IMR-90 (cell line): ENCODE measurements around the gene NAB2. TPM values are rescaled to one million over a fixed set of nuclear protein-coding genes. Genes with fewer than 3 reads are reported as not detected.

ENCODE experiments used
- ATAC-seq: fragments of 200-7000 bp; cut with Tn5 transposase; 2 replicates; pipeline ENCODE4 v1.9.1; 2020; ENCODE audit warnings: low read depth, mild to moderate bottlenecking, moderate library complexity
- BruUV-seq: library from RNA; stranded (reverse); fragments of 400-500 nt; replicated peaks from 2 replicates; lab custom pipeline; 2021; lab: Mats Ljungman, UMichigan
- CTCF ChIA-PET: fragments of 300-600 bp; formaldehyde crosslinking; extraction: SDS; loops from one replicate; lab custom pipeline; 2021; ENCODE audit warnings: antibody characterized with exemption; lab: Yijun Ruan, JAX
- POLR2A ChIA-PET: fragments of 300-600 bp; sonication (Branson Sonifier 250); formaldehyde crosslinking; loops from one replicate; lab custom pipeline; 2022; ENCODE audit warnings: antibody characterized with exemption; ENCODE audit not compliant: unreplicated experiment; lab: Charles Lee
- DNase-seq: peaks from one replicate; pipeline ENCODE4 v3.0.0; 2013
- H2AFZ ChIP-seq: replicated peaks from 2 replicates; pipeline ENCODE3; 2013; ENCODE audit warnings: low read length, mild to moderate bottlenecking; ENCODE audit not compliant: poor library complexity
- H2AK5ac ChIP-seq: 2 replicates; pipeline ENCODE4 v1.6.1; 2013; ENCODE audit warnings: low read depth, low read length, inconsistent platforms
- H2AK9ac ChIP-seq: replicated peaks from 2 replicates; pipeline ENCODE3; 2013; ENCODE audit warnings: mild to moderate bottlenecking, low read depth, low read length, moderate library complexity; ENCODE audit not compliant: poor library complexity
- H2BK120ac ChIP-seq: 2 replicates; pipeline ENCODE4 v1.6.1; 2013; ENCODE audit warnings: low read depth, low read length, inconsistent platforms
- H2BK15ac ChIP-seq: 3 replicates; pipeline ENCODE4 v1.6.1; 2013; ENCODE audit warnings: low read depth, low read length, inconsistent platforms
- H2BK20ac ChIP-seq: 2 replicates; pipeline ENCODE4 v1.6.1; 2013; ENCODE audit warnings: low read depth, mild to moderate bottlenecking, inconsistent platforms, low read length, moderate library complexity
- H2BK5ac ChIP-seq: 2 replicates; pipeline ENCODE4 v1.6.1; 2013; ENCODE audit warnings: mild to moderate bottlenecking, low read depth, low read length, inconsistent platforms; ENCODE audit not compliant: poor library complexity, severe bottlenecking
- H3K14ac ChIP-seq: replicated peaks from 2 replicates; pipeline ENCODE4 v1.6.1; 2013; ENCODE audit warnings: low read depth, low read length, inconsistent platforms
- H3K18ac ChIP-seq: 2 replicates; pipeline ENCODE4 v1.6.1; 2013; ENCODE audit warnings: low read depth, low read length, control low read depth
- H3K23ac ChIP-seq: 2 replicates; pipeline ENCODE4 v1.6.1; 2013; ENCODE audit warnings: low read depth, low read length, inconsistent platforms
- H3K27ac ChIP-seq: 2 replicates; pipeline ENCODE4 v1.5.1; 2013; ENCODE audit warnings: mild to moderate bottlenecking, control low read depth, low read length; ENCODE audit not compliant: insufficient read depth
- H3K27me3 ChIP-seq: 2 replicates; pipeline ENCODE4 v1.6.1; 2013; ENCODE audit warnings: low read length; ENCODE audit not compliant: control insufficient read depth, insufficient read depth
- H3K36me3 ChIP-seq: 2 replicates; pipeline ENCODE4 v1.6.1; 2013; ENCODE audit warnings: low read length, mixed read lengths; ENCODE audit not compliant: control insufficient read depth, insufficient read depth
- H3K4ac ChIP-seq: 2 replicates; pipeline ENCODE4 v1.6.1; 2013; ENCODE audit warnings: low read depth, low read length, inconsistent platforms
- H3K4me1 ChIP-seq: 2 replicates; pipeline ENCODE4 v1.6.1; 2013; ENCODE audit warnings: low read length, mixed read lengths; ENCODE audit not compliant: control insufficient read depth, insufficient read depth
- H3K4me2 ChIP-seq: 2 replicates; pipeline ENCODE4 v1.6.1; 2013; ENCODE audit warnings: low read depth, mild to moderate bottlenecking, control low read depth, low read length, moderate library complexity
- H3K4me3 ChIP-seq: 2 replicates; pipeline ENCODE4 v1.5.1; 2013; ENCODE audit warnings: low read depth, mild to moderate bottlenecking, control low read depth, low read length, moderate library complexity; ENCODE audit not compliant: insufficient read depth
- H3K56ac ChIP-seq: 2 replicates; pipeline ENCODE4 v1.6.1; 2013; ENCODE audit warnings: low read length, inconsistent platforms; ENCODE audit not compliant: insufficient read depth; ENCODE audit errors: extremely low read depth
- H3K79me1 ChIP-seq, 2 experiments: 2 replicates each; pipeline ENCODE4 v1.6.1; 2013; ENCODE audit warnings: low read length in 2 of 2, inconsistent platforms in 1 of 2, low read depth in 1 of 2
- H3K9ac ChIP-seq: 2 replicates; pipeline ENCODE4 v1.6.1; 2013; ENCODE audit warnings: low read depth, low read length, control low read depth
- H3K9me1 ChIP-seq: 2 replicates; pipeline ENCODE4 v1.6.1; 2013; ENCODE audit warnings: low read length, inconsistent platforms; ENCODE audit not compliant: insufficient read depth
- H3K9me3 ChIP-seq: 2 replicates; pipeline ENCODE4 v1.6.1; 2013; ENCODE audit warnings: low read length; ENCODE audit not compliant: control insufficient read depth, insufficient read depth
- H4K20me1 ChIP-seq: 2 replicates; pipeline ENCODE4 v1.6.1; 2013; ENCODE audit warnings: low read length, inconsistent platforms; ENCODE audit not compliant: insufficient read depth
- H4K5ac ChIP-seq: 2 replicates; pipeline ENCODE4 v1.6.1; 2013; ENCODE audit warnings: mild to moderate bottlenecking, low read depth, low read length, control low read depth
- H4K8ac ChIP-seq, 2 experiments: 2 replicates each; pipeline ENCODE4 v1.6.1; 2013; ENCODE audit warnings: low read depth in 2 of 2, low read length in 2 of 2, control low read depth in 1 of 2, inconsistent platforms in 1 of 2
- H4K91ac ChIP-seq: 2 replicates; pipeline ENCODE4 v1.6.1; 2013; ENCODE audit warnings: low read depth, low read length, inconsistent platforms; ENCODE audit not compliant: insufficient read depth
- BHLHE40 ChIP-seq: fragments of 150-350 bp; IDR thresholded peaks from 2 replicates; pipeline ENCODE4 v1.6.1; 2016; ENCODE audit warnings: mild to moderate bottlenecking, low read depth, low read length
- CEBPB ChIP-seq: IDR thresholded peaks from 2 replicates; pipeline ENCODE4 v1.6.1; 2012; ENCODE audit warnings: low read depth, low read length, improper control_type of control experiment
- SMC3 ChIP-seq: fragments of 150-350 bp; IDR thresholded peaks from 2 replicates; pipeline ENCODE4 v1.6.1; 2016; ENCODE audit warnings: low read depth, mild to moderate bottlenecking, antibody characterized with exemption, low read length, moderate library complexity
- WGBS, 2 experiments: methylation state at CpG; one replicate each; pipeline versions ENCODE4 v1.1.5 to v1.1.7; 2013; ENCODE audit warnings: missing lambda C conversion rate in 2 of 2; ENCODE audit not compliant: insufficient read length in 1 of 2; ENCODE audit errors: extremely low coverage in 2 of 2; 5-methylcytosine and 5-hydroxymethylcytosine counted together
- dilution Hi-C: fragments of 300-500 bp; cut with HindIII; formaldehyde crosslinking; loops from one replicate; pipeline ENCODE4 v1.14.3; 2018; ENCODE audit warnings: low sequenced_read_pairs; ENCODE audit not compliant: unreplicated experiment
- in situ Hi-C: fragments of 300-500 bp; cut with MboI; formaldehyde crosslinking; loops from 3 replicates; pipeline ENCODE4 v1.14.3; 2019; ENCODE audit warnings: low sequenced_read_pairs, inconsistent platforms, mixed read lengths
- intact Hi-C: fragments of 100-400 bp; cut with micrococcal nuclease; formaldehyde crosslinking; loops from 2 replicates; pipeline ENCODE4 v1.10.0; 2022
- polyA plus RNA-seq, 3 experiments: library from polyadenylated mRNA; depleted of rRNA; stranded (reverse); fragments of >200 nt; gene quantifications; 2 replicates each; pipeline ENCODE4 v1.2.3, GENCODE V29; 2012; ENCODE audit warnings: low replicate concordance in 1 of 3
- total RNA-seq: library from RNA; depleted of rRNA; stranded (reverse); fragments of >200 nt; gene quantifications from 2 replicates; pipeline ENCODE4 v1.2.3, GENCODE V29; 2012
- TF ChIP-seq, protein P1 (sequence below): fragments of 150-350 bp; IDR thresholded peaks from 2 replicates; pipeline ENCODE4 v1.6.1; 2017; ENCODE audit warnings: mild to moderate bottlenecking, antibody characterized with exemption, low read length, low read depth

Gene NAB2
- total and polyA plus RNA-seq, 2 of the 4 experiments (the other 2 are of a cell fraction) = 65.1 to 68.8 TPM

DNA sequence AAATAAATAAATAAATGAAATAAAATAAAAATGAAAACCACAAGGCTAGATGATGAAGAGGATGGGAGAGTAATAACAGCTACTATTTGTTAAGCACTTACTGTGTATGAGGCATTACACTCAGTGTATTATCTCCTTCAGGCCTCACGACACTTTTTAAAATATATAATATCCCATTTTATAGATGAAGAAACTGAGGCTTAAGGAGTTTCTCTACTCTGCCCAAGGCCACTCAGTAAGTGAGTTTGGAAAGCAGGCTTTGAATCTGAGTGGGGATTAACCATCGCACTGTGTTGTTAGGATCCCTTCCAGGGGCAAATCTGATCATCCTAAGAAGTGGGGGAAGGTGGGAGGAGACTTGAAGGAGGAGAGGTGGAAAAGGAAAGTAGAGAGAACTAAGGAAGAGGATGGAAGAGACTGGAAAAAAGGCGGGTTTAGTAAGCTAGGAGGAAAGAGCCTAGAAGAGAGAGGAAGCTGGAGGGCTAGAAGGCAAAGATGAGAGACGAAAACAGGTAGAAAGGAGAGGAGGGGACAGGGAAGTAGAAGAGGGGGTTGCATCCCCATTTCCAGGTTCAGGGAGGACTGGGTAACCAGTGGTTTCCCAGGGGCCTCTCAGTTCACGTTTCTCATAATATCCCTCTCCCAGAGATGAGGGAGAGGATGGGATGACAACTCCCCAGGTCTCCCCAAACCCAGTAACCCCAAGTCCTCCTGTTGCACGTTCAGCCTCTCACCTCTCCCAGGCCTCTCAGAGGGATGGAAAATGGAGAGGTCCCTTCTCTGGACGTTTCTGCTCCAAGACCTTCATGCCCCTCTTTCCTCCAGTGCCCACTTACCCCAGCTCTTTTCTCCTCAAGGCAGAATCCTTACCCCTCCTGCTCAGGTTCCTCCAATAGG is 20.5 kb downstream of the NAB2 start:
- WGBS, 2 experiments = 100% methylated on average over 1 of the region's 7 CpGs; no CpG with 5 or more reads in 1 of the 2 experiments
- TF ChIP-seq SMC3 (no peak), CEBPB (no peak), BHLHE40 (no peak)
- TF ChIP-seq, protein P1, sequence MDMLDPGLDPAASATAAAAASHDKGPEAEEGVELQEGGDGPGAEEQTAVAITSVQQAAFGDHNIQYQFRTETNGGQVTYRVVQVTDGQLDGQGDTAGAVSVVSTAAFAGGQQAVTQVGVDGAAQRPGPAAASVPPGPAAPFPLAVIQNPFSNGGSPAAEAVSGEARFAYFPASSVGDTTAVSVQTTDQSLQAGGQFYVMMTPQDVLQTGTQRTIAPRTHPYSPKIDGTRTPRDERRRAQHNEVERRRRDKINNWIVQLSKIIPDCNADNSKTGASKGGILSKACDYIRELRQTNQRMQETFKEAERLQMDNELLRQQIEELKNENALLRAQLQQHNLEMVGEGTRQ = no peak
- in situ Hi-C loops (loop anchor here (5.0 kb wide), 2 partner anchors 42 to 102 kb away; partner anchors contain the start of gene ZBTB39), dilution Hi-C loops (no loop called here), intact Hi-C loops (loop anchor here (5.0 kb wide), 1 partner anchor 133 kb away; no protein-coding TSS in a partner anchor)
- Histone ChIP-seq H3K4ac (peak overlapping the region; percentile 97), H3K79me1 (peaks cover 22 to 58% of the 10 kb centered on the region in 2 experiments), H3K27ac (peak overlapping the region; percentile 94; the same call in 1 of the 2 replicates), H4K5ac (no peak overlapping the region), H2AK9ac (peak overlapping the region; percentile 99), H2BK120ac (peak overlapping the region; percentile 59; the same call in 1 of the 2 replicates), H3K9me3 (no peaks in the 10 kb centered on the region), H3K9ac (peak overlapping the region; percentile 93; the same call in 1 of the 2 replicates), H2BK20ac (no peak overlapping the region), H4K20me1 (peaks cover 15% of the 10 kb centered on the region), H4K8ac (peak overlapping the region; percentile 85 to 97; a peak in 3 of 4 replicates), H2BK15ac (peak overlapping the region; percentile 89; the same call in 2 of the 3 replicates), H3K4me1 (0 out of 2 replicates have a peak, but pooled peaks cover 2% of the 10 kb centered on the region), H3K4me3 (peak overlapping the region; percentile 64), H3K56ac (no peak overlapping the region), H2BK5ac (no peak overlapping the region), H3K14ac (peak overlapping the region; percentile 99), H3K18ac (no peak overlapping the region), H2AK5ac (peak overlapping the region; percentile 35), H2AFZ (peak overlapping the region; percentile 86), H3K36me3 (peaks cover 30% of the 10 kb centered on the region), H3K27me3 (no peaks in the 10 kb centered on the region), H3K4me2 (peak overlapping the region; percentile 93), H3K23ac (peak overlapping the region; percentile 45; the same call in 1 of the 2 replicates), H3K9me1 (peaks cover 4% of the 10 kb centered on the region), H4K91ac (peak overlapping the region; percentile 97)
- ATAC-seq (no peak), DNase-seq (no peak)
- POLR2A ChIA-PET = no interaction called here
- CTCF ChIA-PET = interaction anchor here (1.0 kb wide), 1 partner anchor 40 kb away, joined by 3 read pairs; no protein-coding TSS in a partner anchor
- no TSS peak for BruUV-seq
